Measurements from ENCODE around the gene ERVH48-1. TPM values are rescaled to one million over a fixed set of nuclear protein-coding genes. Genes with fewer than 3 reads are reported as not detected.
"Not testable (repeated sequence)": the region's sequence is repeated elsewhere in the genome, so short reads cannot be mapped to it uniquely, and the experiment has no call there.

Gene ERVH48-1
- total RNA-seq, 1 experiment from 2014 or later: not detected

DNA sequence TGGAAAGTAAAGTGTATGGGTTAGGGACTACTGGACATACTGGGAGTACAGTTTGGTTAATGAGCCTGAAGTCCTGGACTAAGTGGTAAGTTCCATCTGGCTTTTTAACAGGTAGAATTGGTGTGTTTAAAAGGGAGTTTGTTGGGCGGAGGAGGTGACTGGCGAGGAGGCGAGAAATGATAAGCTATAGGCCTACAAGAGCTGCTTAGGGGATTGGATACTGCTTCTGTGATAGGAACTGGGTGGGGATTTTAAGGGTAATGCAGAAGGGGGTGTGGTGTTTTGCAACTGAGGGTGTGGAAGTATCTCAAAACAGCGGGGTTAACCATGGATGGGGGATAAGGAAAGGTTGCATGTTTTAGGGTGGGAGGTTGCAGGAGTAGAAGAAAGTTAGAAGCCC lies 3.5 kb downstream of the ERVH48-1 start:
- H3K27ac ChIP-seq (ENCODE audit: low read length): no peak overlapping the region
- DNase-seq (no peak), ATAC-seq (no peak)
- ChIA-PET CTCF (no interaction called here), POLR2A (ENCODE audit: unreplicated experiment) (no interaction called here)
- H2AFZ ChIP-seq (ENCODE audit: low read length): no peak overlapping the region
- intact Hi-C loops (cut with micrococcal nuclease): loop anchor here (10.0 kb wide), 1 partner anchor 53 kb away; the partner anchor contains the start of gene PKNOX1
- no TSS peak for BruUV-seq (replicated peaks)
- H3F3A ChIP-seq (ENCODE audit: low read length, unreplicated experiment): no peaks in the 10 kb centered on the region
- no peaks in the 10 kb centered on the region for H4K20me1 ChIP-seq (ENCODE audit: low read length)
- no peaks in the 10 kb centered on the region for H3K79me2 ChIP-seq (ENCODE audit: low read length)
- H3K4me3 ChIP-seq (ENCODE audit: low read length): no peak overlapping the region
- H3K9ac ChIP-seq (ENCODE audit: low read length): no peak overlapping the region
- H3K9me3 ChIP-seq (ENCODE audit: low read length): no peaks in the 10 kb centered on the region
- H3K4me1 ChIP-seq (ENCODE audit: insufficient read depth, low read length): peaks cover 8% of the 10 kb centered on the region
- H3K9me2 ChIP-seq (replicated peaks; ENCODE audit: low read length): no peaks in the 10 kb centered on the region
- H3K4me2 ChIP-seq (ENCODE audit: low read length): no peak overlapping the region
- TF ChIP-seq EZH2 (IDR thresholded peaks at IDR 0.05; ENCODE audit: low read length, unreplicated experiment) (no peak), EZH2phosphoT487 (IDR thresholded peaks at IDR 0.05; ENCODE audit: borderline replicate concordance, low read length) (no peak)
- TF ChIP-seq, protein P1, sequence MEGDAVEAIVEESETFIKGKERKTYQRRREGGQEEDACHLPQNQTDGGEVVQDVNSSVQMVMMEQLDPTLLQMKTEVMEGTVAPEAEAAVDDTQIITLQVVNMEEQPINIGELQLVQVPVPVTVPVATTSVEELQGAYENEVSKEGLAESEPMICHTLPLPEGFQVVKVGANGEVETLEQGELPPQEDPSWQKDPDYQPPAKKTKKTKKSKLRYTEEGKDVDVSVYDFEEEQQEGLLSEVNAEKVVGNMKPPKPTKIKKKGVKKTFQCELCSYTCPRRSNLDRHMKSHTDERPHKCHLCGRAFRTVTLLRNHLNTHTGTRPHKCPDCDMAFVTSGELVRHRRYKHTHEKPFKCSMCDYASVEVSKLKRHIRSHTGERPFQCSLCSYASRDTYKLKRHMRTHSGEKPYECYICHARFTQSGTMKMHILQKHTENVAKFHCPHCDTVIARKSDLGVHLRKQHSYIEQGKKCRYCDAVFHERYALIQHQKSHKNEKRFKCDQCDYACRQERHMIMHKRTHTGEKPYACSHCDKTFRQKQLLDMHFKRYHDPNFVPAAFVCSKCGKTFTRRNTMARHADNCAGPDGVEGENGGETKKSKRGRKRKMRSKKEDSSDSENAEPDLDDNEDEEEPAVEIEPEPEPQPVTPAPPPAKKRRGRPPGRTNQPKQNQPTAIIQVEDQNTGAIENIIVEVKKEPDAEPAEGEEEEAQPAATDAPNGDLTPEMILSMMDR (conservative IDR thresholded peaks at IDR 0.05; ENCODE audit: low read depth, low read length): no peak
- no peaks in the 10 kb centered on the region for H3K36me3 ChIP-seq (ENCODE audit: low read depth, low read length)
- H3K27me3 ChIP-seq (ENCODE audit: low read length): no peaks in the 10 kb centered on the region

DNA sequence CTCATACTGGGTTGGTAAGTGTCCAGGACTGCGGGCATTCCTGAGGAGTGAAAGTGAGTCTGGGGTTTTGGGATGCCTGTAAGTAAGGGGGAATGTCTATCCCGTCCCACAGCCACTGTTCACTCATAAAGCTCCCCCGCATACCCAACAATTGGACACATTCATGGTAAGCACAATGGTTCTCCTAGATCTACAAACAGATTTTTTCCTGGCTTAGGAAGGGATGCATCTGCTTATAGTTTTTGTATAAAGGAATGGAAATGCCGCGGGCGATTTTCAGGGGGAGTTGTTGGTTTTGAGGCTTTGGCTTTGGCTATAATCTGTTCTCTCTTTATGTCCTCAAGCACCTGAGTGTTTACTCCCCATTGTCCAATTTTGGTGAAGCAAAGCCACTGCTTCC lies 7.1 kb downstream of the ERVH48-1 start:
- DNase-seq (no peak), ATAC-seq (no peak)
- Histone ChIP-seq H3K27ac (ENCODE audit: low read length) (no peak overlapping the region), H3K27me3 (ENCODE audit: low read length) (no peaks in the 10 kb centered on the region), H4K20me1 (ENCODE audit: low read length) (no peaks in the 10 kb centered on the region), H3F3A (ENCODE audit: low read length, unreplicated experiment) (no peaks in the 10 kb centered on the region), H3K9ac (ENCODE audit: low read length) (no peak overlapping the region), H3K9me3 (ENCODE audit: low read length) (no peaks in the 10 kb centered on the region), H3K4me1 (ENCODE audit: insufficient read depth, low read length) (no peaks in the 10 kb centered on the region), H3K4me3 (ENCODE audit: low read length) (no peak overlapping the region), H3K79me2 (ENCODE audit: low read length) (no peaks in the 10 kb centered on the region), H3K36me3 (ENCODE audit: low read depth, low read length) (no peaks in the 10 kb centered on the region), H3K9me2 (replicated peaks; ENCODE audit: low read length) (no peaks in the 10 kb centered on the region), H2AFZ (ENCODE audit: low read length) (no peak overlapping the region), H3K4me2 (ENCODE audit: low read length) (no peak overlapping the region)
- no TSS peak for BruUV-seq (replicated peaks)
- CTCF ChIA-PET: no interaction called here
- POLR2A ChIA-PET (ENCODE audit: unreplicated experiment): no interaction called here
- TF ChIP-seq EZH2phosphoT487 (IDR thresholded peaks at IDR 0.05; ENCODE audit: borderline replicate concordance, low read length) (no peak), EZH2 (IDR thresholded peaks at IDR 0.05; ENCODE audit: low read length, unreplicated experiment) (no peak)
- TF ChIP-seq, protein P1 (conservative IDR thresholded peaks at IDR 0.05; ENCODE audit: low read depth, low read length): no peak
- intact Hi-C loops (cut with micrococcal nuclease): no loop called here

DNA sequence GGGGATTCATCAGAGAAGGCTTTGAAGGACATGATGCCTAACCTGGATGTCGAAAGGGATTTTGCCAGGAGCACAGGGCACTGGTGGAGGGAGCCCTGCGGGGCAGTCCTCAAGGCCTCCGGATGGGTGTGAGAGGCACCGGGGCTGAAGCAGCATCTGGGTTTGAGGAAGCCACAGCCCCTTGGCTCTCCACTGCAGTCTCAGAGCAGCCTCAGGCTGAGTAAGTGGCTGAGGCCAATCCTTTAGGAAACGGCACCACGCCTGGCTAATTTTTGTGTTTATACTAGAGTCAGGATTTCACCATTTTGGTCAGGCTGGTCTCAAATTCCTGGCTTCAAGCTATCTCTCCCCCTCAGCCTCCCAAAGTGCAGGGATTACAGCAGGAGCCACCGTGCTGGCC lies 12.0 kb downstream of the ERVH48-1 start:
- no peaks in the 10 kb centered on the region for H3K79me2 ChIP-seq (ENCODE audit: low read length)
- H3K9me2 ChIP-seq (replicated peaks; ENCODE audit: low read length): no peaks in the 10 kb centered on the region
- no peaks in the 10 kb centered on the region for H4K20me1 ChIP-seq (ENCODE audit: low read length)
- H3K4me1 ChIP-seq (ENCODE audit: insufficient read depth, low read length): no peaks in the 10 kb centered on the region
- H2AFZ ChIP-seq (ENCODE audit: low read length): no peak overlapping the region
- no peak for ATAC-seq
- no peak overlapping the region for H3K4me2 ChIP-seq (ENCODE audit: low read length)
- no peak overlapping the region for H3K9ac ChIP-seq (ENCODE audit: low read length)
- H3K9me3 ChIP-seq (ENCODE audit: low read length): no peaks in the 10 kb centered on the region
- CTCF ChIA-PET: no interaction called here
- DNase-seq: no peak
- no TSS peak for BruUV-seq (replicated peaks)
- no peaks in the 10 kb centered on the region for H3F3A ChIP-seq (ENCODE audit: low read length, unreplicated experiment)
- POLR2A ChIA-PET (ENCODE audit: unreplicated experiment): no interaction called here
- peaks cover 18% of the 10 kb centered on the region; the same call in 1 of the 2 replicates for H3K36me3 ChIP-seq (ENCODE audit: low read depth, low read length)
- no peak for TF ChIP-seq EZH2phosphoT487 (IDR thresholded peaks at IDR 0.05; ENCODE audit: borderline replicate concordance, low read length)
- TF ChIP-seq, protein P1 (conservative IDR thresholded peaks at IDR 0.05; ENCODE audit: low read depth, low read length): no peak
- TF ChIP-seq EZH2 (IDR thresholded peaks at IDR 0.05; ENCODE audit: low read length, unreplicated experiment): no peak
- intact Hi-C loops (cut with micrococcal nuclease): no loop called here
- H3K4me3 ChIP-seq (ENCODE audit: low read length): no peak overlapping the region
- no peak overlapping the region for H3K27ac ChIP-seq (ENCODE audit: low read length)
- no peaks in the 10 kb centered on the region for H3K27me3 ChIP-seq (ENCODE audit: low read length)

DNA sequence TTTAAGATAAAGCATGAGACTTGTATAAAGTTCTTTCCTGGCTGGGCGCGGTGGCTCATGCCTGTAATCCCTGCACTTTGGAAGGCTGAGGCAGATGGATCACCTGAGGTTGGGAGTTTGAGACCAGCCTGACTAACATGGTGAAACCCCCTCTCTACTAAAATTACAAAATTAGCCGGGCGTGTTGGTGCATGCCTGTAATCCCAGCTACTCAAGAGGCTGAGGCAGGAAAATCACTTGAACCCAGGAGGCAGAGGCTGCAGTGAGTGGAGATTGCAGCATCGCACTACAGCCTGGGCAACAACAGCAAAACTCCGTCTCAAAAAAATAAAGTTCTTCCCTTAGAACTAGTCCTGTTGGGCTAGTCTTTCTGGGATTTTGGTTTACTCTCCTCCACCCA lies 13.5 kb downstream of the ERVH48-1 start:
- H2AFZ ChIP-seq (ENCODE audit: low read length); intact Hi-C loops (cut with micrococcal nuclease); BruUV-seq (replicated peaks); H3K4me1 ChIP-seq (ENCODE audit: insufficient read depth, low read length); DNase-seq; H3K27me3 ChIP-seq (ENCODE audit: low read length); ATAC-seq; CTCF ChIA-PET; H3K79me2 ChIP-seq (ENCODE audit: low read length); H3K4me3 ChIP-seq (ENCODE audit: low read length); H3K9me2 ChIP-seq (replicated peaks; ENCODE audit: low read length); H3K4me2 ChIP-seq (ENCODE audit: low read length); H4K20me1 ChIP-seq (ENCODE audit: low read length); H3K9me3 ChIP-seq (ENCODE audit: low read length); H3K27ac ChIP-seq (ENCODE audit: low read length); H3K9ac ChIP-seq (ENCODE audit: low read length); H3F3A ChIP-seq (ENCODE audit: low read length, unreplicated experiment); POLR2A ChIA-PET (ENCODE audit: unreplicated experiment): not testable (repeated sequence)
- H3K36me3 ChIP-seq (ENCODE audit: low read depth, low read length): peaks cover 18% of the 10 kb centered on the region; the same call in 1 of the 2 replicates
